SK-N-MC (cell line): ENCODE data around the gene ACLY.

Source experiments
- EZH2 ChIP-seq: fragments of 200-600 bp; sonication (generic); IDR thresholded peaks from one replicate; pipeline ENCODE4 v1.6.1; 2017; ENCODE audit warnings: antibody characterized with exemption
- POLR2AphosphoS5 ChIP-seq: IDR thresholded peaks from 2 replicates; pipeline ENCODE4 v1.6.1; 2012; ENCODE audit warnings: mild to moderate bottlenecking, low read depth, low read length, borderline replicate concordance

GRCh38 chr17:41849251-41849990, 69.3 kb downstream of the ACLY start:
- TF ChIP-seq POLR2AphosphoS5: no peak
- TF ChIP-seq EZH2: no peak
